Prostate gland (tissue), 2 donors: ENCODE results near the gene MRFAP1. TPM values are rescaled to one million over a fixed set of nuclear protein-coding genes. Genes with fewer than 3 reads are reported as not detected.

ENCODE experiments used
- DNase-seq: peaks from one replicate; pipeline ENCODE4 v3.0.0-alpha.2; 2019; ENCODE audit warnings: low spot score
- H3K27ac ChIP-seq, 2 donors: fragments of 200-600 bp; sonication (generic); 2 replicates each; pipeline ENCODE4 v1.5.1; 2017 to 2019
- H3K27me3 ChIP-seq: fragments of 200-600 bp; sonication (generic); replicated peaks from 2 replicates; pipeline ENCODE4 v1.5.1; 2019; ENCODE audit not compliant: insufficient read depth
- H3K36me3 ChIP-seq, 2 donors: fragments of 200-600 bp; sonication (generic); 1 replicate in 1 of 2; 2 replicates in 1 of 2; pipeline versions ENCODE4 v1.5.1 to v1.8.1; 2017 to 2019
- H3K4me1 ChIP-seq: fragments of 200-600 bp; sonication (generic); replicated peaks from 2 replicates; pipeline ENCODE4 v1.5.1; 2019
- H3K4me3 ChIP-seq, 2 donors: fragments of 200-600 bp; sonication (generic); 2 replicates each; pipeline ENCODE4 v1.5.1; 2017 to 2019
- H3K9me3 ChIP-seq: fragments of 200-600 bp; sonication (generic); 2 replicates; pipeline ENCODE4 v1.5.1; 2017
- POLR2A ChIP-seq: fragments of 450-650 bp; IDR thresholded peaks from one replicate; pipeline ENCODE4 v1.6.1; 2016; ENCODE audit warnings: antibody characterized with exemption, mild to moderate bottlenecking
- POLR2AphosphoS5 ChIP-seq: sonication (generic); formaldehyde crosslinking; IDR thresholded peaks from one replicate; pipeline ENCODE4 v1.6.1; 2017; ENCODE audit warnings: antibody characterized with exemption
- WGBS: methylation state at CpG from one replicate; pipeline ENCODE4 v1.1.5; 2018; 5-methylcytosine and 5-hydroxymethylcytosine counted together
- intact Hi-C: fragments of 100-400 bp; cut with DNase I; formaldehyde crosslinking; loops from one replicate; pipeline ENCODE4 v1.14.2; 2022
- total RNA-seq, 2 donors: library from RNA; depleted of rRNA; stranded (reverse); fragments of >200 nt; gene quantifications; one replicate each; pipeline ENCODE4 v1.1.0, GENCODE V29; 2016
- TF ChIP-seq, protein P1 (sequence below), 4 experiments: fragments of 200-600 bp in 2 of 4; fragments of 450-650 bp in 2 of 4; sonication (generic) in 2 of 4; IDR thresholded peaks; 1 replicate in 3 of 4; 2 replicates in 1 of 4; pipeline ENCODE4 v1.5.1; 2016 to 2019; ENCODE audit warnings: antibody characterized with exemption in 4 of 4, mild to moderate bottlenecking in 2 of 4, moderate library complexity in 2 of 4

MRFAP1 gene
- total RNA-seq, 2 donors from 2014 or later: 256 to 298 TPM

DNA sequence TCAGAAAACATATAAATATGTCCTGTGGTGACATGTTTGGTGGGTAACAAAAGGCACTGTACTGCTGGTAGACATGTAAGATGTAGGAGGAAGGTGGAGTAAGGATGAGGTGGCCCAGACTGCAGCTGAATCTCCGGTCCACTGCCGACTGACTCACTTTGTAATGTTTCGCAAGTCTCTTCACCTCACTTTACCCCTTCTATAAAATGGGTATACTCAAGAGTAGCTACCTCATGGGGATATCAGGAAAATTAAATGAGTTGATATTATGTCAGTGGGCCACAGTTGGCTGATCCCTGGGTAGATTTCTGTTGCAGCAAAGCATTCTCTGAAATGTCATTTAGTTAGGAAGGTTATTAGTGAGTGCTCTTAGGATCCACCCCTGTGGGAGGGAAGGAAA is 22.1 kb downstream of the MRFAP1 start:
- DNase-seq: no peak
- H3K4me1 ChIP-seq: no peaks in the 10 kb centered on the region
- H3K9me3 ChIP-seq: no peaks in the 10 kb centered on the region

DNA sequence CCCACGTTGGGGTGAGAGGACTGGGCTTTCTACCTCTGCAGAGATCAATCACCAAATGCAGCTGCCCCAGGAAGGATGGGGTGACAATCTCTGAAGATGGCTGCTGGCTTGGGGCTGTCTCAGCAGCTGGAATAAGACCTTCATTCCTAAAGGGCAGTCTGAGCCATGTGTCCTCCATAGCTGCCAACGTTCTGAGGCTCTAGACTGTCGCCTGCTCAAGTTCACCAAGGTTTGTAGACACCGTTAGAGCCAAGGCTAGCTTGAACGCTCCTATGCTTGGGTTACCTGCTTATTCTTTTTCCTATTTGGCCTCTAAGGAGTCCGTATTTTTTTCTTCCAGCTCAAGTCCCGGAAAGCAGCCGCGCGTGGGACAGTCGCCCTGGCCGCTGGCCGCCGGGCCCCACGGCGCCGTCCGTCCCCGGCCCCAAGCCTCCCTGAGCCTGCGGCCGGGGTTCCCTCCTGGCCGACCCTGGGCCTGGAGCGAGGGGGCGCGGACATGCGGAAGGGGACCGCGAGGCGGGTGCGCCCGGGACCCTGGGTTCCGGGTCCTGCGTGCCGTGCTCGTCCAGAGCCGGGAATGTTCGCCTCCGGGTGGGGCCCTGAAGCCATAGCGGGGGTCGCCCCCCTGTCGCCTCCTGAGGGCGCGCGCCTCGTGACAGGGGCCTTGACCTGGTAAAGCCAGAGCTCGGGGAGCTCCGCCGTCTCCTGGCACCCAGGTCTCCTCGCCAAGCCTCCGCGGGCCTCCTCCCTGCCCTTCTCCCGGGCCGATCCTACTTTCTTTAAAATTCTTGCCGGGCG is 23.3 kb downstream of the MRFAP1 start:
- Histone ChIP-seq H3K27ac (no peak overlapping the region), H3K4me3 (peak overlapping the region; percentile 2 to 12), H3K4me1 (no peaks in the 10 kb centered on the region), H3K36me3 (no peaks in the 10 kb centered on the region), H3K27me3 (no peaks in the 10 kb centered on the region), H3K9me3 (no peaks in the 10 kb centered on the region)
- intact Hi-C loops: no loop called here
- no peak for DNase-seq
- WGBS: 16% methylated on average over 55 of the region's 55 CpGs
- TF ChIP-seq POLR2A: no peak
- TF ChIP-seq, protein P1, sequence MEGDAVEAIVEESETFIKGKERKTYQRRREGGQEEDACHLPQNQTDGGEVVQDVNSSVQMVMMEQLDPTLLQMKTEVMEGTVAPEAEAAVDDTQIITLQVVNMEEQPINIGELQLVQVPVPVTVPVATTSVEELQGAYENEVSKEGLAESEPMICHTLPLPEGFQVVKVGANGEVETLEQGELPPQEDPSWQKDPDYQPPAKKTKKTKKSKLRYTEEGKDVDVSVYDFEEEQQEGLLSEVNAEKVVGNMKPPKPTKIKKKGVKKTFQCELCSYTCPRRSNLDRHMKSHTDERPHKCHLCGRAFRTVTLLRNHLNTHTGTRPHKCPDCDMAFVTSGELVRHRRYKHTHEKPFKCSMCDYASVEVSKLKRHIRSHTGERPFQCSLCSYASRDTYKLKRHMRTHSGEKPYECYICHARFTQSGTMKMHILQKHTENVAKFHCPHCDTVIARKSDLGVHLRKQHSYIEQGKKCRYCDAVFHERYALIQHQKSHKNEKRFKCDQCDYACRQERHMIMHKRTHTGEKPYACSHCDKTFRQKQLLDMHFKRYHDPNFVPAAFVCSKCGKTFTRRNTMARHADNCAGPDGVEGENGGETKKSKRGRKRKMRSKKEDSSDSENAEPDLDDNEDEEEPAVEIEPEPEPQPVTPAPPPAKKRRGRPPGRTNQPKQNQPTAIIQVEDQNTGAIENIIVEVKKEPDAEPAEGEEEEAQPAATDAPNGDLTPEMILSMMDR (IDR thresholded peaks at IDR 0.05): no peak
- no peak for TF ChIP-seq POLR2AphosphoS5

More for the DNA sequence above, 22.1 kb downstream of the MRFAP1 start:
- intact Hi-C loops: no loop called here
- 95% methylated on average over 3 of the region's 3 CpGs for WGBS
- no peak for TF ChIP-seq POLR2AphosphoS5
- no peak for TF ChIP-seq POLR2A
- TF ChIP-seq, protein P1 (IDR thresholded peaks at IDR 0.05): no peak
- Histone ChIP-seq H3K36me3 (no peaks in the 10 kb centered on the region), H3K27ac (no peak overlapping the region), H3K4me3 (no peak overlapping the region), H3K27me3 (no peaks in the 10 kb centered on the region)

DNA sequence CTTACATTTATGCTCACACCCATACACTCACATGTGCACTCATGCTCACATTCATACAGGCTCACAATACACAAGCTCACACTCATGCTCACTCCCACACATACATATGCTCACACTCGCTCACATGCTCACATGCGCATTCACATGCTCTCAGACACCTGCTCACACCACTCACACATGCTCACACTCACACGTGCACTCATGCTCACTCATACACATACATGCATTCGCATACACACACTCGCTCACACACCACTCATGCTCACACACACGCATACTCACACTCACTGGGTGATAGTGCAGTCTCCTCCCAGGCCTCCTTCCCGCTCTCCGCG is 24.8 kb downstream of the MRFAP1 start:
- WGBS: 97% methylated on average over 9 of the region's 9 CpGs

DNA sequence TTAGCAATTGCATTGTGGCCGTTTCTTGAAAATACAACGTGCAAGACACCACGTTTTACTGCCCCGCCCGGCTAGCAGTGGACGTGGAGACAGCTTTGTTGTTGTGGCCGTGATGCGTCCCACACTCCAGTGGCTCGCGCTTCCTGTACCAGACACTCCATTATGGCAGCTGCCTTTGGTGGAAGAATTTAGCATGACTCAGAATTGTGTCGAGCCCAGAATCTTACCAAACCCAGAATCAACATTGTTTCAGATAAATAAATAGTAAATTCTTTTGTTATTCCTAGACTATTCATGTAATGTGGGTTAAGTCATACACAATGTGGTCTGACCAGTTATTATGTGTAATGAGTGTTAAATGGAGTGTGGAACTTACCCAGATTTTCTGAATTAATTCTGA is 27.9 kb downstream of the MRFAP1 start:
- 84% methylated on average over 11 of the region's 11 CpGs for WGBS
- H3K36me3 ChIP-seq: no peaks in the 10 kb centered on the region
- DNase-seq: no peak
- no peaks in the 10 kb centered on the region for H3K4me1 ChIP-seq
- no peaks in the 10 kb centered on the region for H3K9me3 ChIP-seq
- intact Hi-C loops: no loop called here
- TF ChIP-seq, protein P1 (IDR thresholded peaks at IDR 0.05): no peak
- TF ChIP-seq POLR2AphosphoS5: no peak
- no peak for TF ChIP-seq POLR2A
- H3K27ac ChIP-seq: no peak overlapping the region
- H3K4me3 ChIP-seq: no peak overlapping the region
- no peaks in the 10 kb centered on the region for H3K27me3 ChIP-seq

More for the DNA sequence above, 24.8 kb downstream of the MRFAP1 start:
- no peak for DNase-seq
- H3K27ac ChIP-seq: no peak overlapping the region
- H3K4me1 ChIP-seq: no peaks in the 10 kb centered on the region
- no peak for TF ChIP-seq POLR2AphosphoS5
- TF ChIP-seq, protein P1 (IDR thresholded peaks at IDR 0.05): no peak
- TF ChIP-seq POLR2A: no peak
- H3K36me3 ChIP-seq: no peaks in the 10 kb centered on the region
- no peaks in the 10 kb centered on the region for H3K9me3 ChIP-seq
- no peak overlapping the region for H3K4me3 ChIP-seq
- intact Hi-C loops: no loop called here
- H3K27me3 ChIP-seq: no peaks in the 10 kb centered on the region

DNA sequence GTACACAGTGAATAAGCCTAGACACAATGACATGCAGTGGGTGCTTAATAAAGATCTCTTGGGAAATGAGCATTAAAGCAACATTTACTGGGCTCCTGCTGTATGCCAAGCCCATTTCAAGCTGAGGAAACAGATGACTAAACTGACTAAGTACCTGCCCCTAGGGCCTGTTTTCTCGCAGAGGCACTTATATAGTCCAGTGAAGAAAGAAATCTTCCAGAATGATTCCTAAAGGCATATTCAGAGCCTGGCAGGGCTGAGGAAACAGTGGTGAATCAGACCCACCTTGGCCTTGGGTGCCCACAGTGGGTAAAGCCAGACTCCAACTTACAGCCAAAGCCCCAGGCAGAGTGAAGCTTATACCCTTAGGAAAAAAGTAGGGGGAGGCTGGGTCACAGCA is 31.2 kb downstream of the MRFAP1 start:
- no peak for DNase-seq
- Histone ChIP-seq H3K4me3 (no peak overlapping the region), H3K9me3 (no peaks in the 10 kb centered on the region), H3K36me3 (no peaks in the 10 kb centered on the region), H3K27me3 (no peaks in the 10 kb centered on the region), H3K4me1 (peaks cover 18% of the 10 kb centered on the region), H3K27ac (no peak overlapping the region)
- TF ChIP-seq POLR2AphosphoS5: no peak
- TF ChIP-seq, protein P1 (IDR thresholded peaks at IDR 0.05): no peak
- no peak for TF ChIP-seq POLR2A
- WGBS: 100% methylated on average over 1 of the region's 1 CpG
- intact Hi-C loops: loop anchor here (5.0 kb wide), 1 partner anchor 36 kb away; the partner anchor contains the start of gene MRFAP1L1
